GM12875 (cell line): ENCODE results near the gene DBR1.
"Not testable (repeated sequence)": the region's sequence is repeated elsewhere in the genome, so short reads cannot be mapped to it uniquely, and the experiment has no call there.

ENCODE experiments used
- H3K4me3 ChIP-seq: one replicate; pipeline ENCODE4 v1.5.1; 2011; ENCODE audit warnings: low read depth, low read length, control low read depth
- CTCF ChIP-seq: IDR thresholded peaks from 2 replicates; pipeline ENCODE4 v1.5.1; 2011; ENCODE audit warnings: low read depth, mild to moderate bottlenecking, control low read depth, inconsistent platforms, low read length, moderate library complexity, borderline replicate concordance; ENCODE audit not compliant: insufficient read depth

DBR1 gene

GRCh38 chr3:138157743-138158142 is 17.0 kb downstream of the DBR1 start:
- TF ChIP-seq CTCF, result no peak

GRCh38 chr3:138154534-138154933 is 20.2 kb downstream of the DBR1 start:
- no peak overlapping the region for H3K4me3 ChIP-seq
- TF ChIP-seq CTCF, result no peak

More at GRCh38 chr3:138157743-138158142, 17.0 kb downstream of the DBR1 start:
- no peak overlapping the region for H3K4me3 ChIP-seq

GRCh38 chr3:138148503-138148902 is 26.2 kb downstream of the DBR1 start:
- TF ChIP-seq CTCF, result no peak
- H3K4me3 ChIP-seq, result no peak overlapping the region

- not testable (repeated sequence) for H3K4me3 ChIP-seq
Observed at GRCh38 chr3:138142181-138142580, 32.5 kb downstream of the DBR1 start.

- TF ChIP-seq CTCF, result no peak
Observed at GRCh38 chr3:138140940-138141339, 33.8 kb downstream of the DBR1 start.

GRCh38 chr3:138139691-138140090 is 35.0 kb downstream of the DBR1 start:
- no peak for TF ChIP-seq CTCF

More at GRCh38 chr3:138140940-138141339, 33.8 kb downstream of the DBR1 start:
- H3K4me3 ChIP-seq, result no peak overlapping the region

GRCh38 chr3:138137861-138138260 is 36.9 kb downstream of the DBR1 start:
- H3K4me3 ChIP-seq, result no peak overlapping the region
- no peak for TF ChIP-seq CTCF

More at GRCh38 chr3:138139691-138140090, 35.0 kb downstream of the DBR1 start:
- H3K4me3 ChIP-seq, result no peak overlapping the region

- no peak for TF ChIP-seq CTCF
- H3K4me3 ChIP-seq, result no peak overlapping the region
Observed at GRCh38 chr3:138136201-138136600, 38.5 kb downstream of the DBR1 start.
